HG02943 (cell line): Measurements from ENCODE around the gene SUPT4H1.

Source experiments
- ATAC-seq: cut with Tn5 transposase; IDR thresholded peaks from one replicate; pipeline ENCODE4 v1.9.1; 2021; ENCODE audit warnings: mild to moderate bottlenecking, low read depth, moderate library complexity; ENCODE audit not compliant: unreplicated experiment

Gene SUPT4H1

GRCh38 chr17:58321571-58322525 lies 30.2 kb downstream of the SUPT4H1 start:
- ATAC-seq = no peak

GRCh38 chr17:58320570-58321323 lies 31.3 kb downstream of the SUPT4H1 start:
- no peak for ATAC-seq

GRCh38 chr17:58320163-58320558 lies 31.8 kb downstream of the SUPT4H1 start:
- ATAC-seq = no peak

GRCh38 chr17:58319173-58320162 lies 32.5 kb downstream of the SUPT4H1 start:
- ATAC-seq = no peak

- ATAC-seq = no peak
Observed at GRCh38 chr17:58318627-58319172, 33.3 kb downstream of the SUPT4H1 start.

- ATAC-seq = no peak
Observed at GRCh38 chr17:58318065-58318481, 33.9 kb downstream of the SUPT4H1 start.

GRCh38 chr17:58317421-58318064 lies 34.5 kb downstream of the SUPT4H1 start:
- no peak for ATAC-seq

- no peak for ATAC-seq
Observed at GRCh38 chr17:58316260-58316960, 35.6 kb downstream of the SUPT4H1 start.

GRCh38 chr17:58315750-58316149 lies 36.3 kb downstream of the SUPT4H1 start:
- no peak for ATAC-seq

GRCh38 chr17:58315281-58315711 lies 36.7 kb downstream of the SUPT4H1 start:
- ATAC-seq = no peak

GRCh38 chr17:58314706-58315015 lies 37.3 kb downstream of the SUPT4H1 start:
- ATAC-seq = no peak

GRCh38 chr17:58313815-58314705 lies 37.9 kb downstream of the SUPT4H1 start:
- ATAC-seq = no peak

- ATAC-seq = no peak
Observed at GRCh38 chr17:58312829-58313228, 39.2 kb downstream of the SUPT4H1 start.

- ATAC-seq = no peak
Observed at GRCh38 chr17:58312021-58312630, 39.9 kb downstream of the SUPT4H1 start.

- no peak for ATAC-seq
Observed at GRCh38 chr17:58311429-58311894, 40.5 kb downstream of the SUPT4H1 start.

GRCh38 chr17:58310511-58311428 lies 41.2 kb downstream of the SUPT4H1 start:
- no peak for ATAC-seq

- no peak for ATAC-seq
Observed at GRCh38 chr17:58309918-58310259, 42.1 kb downstream of the SUPT4H1 start.
